WTC11 (cell line): ENCODE data around the gene KLHL29. TPM values are rescaled to one million over a fixed set of nuclear protein-coding genes. Genes with fewer than 3 reads are reported as not detected.

Experiments
- ATAC-seq: fragments of 200-7000 bp; cut with Tn5 transposase; 2 replicates; pipeline ENCODE4 v1.10.0; 2021; ENCODE audit warnings: mild to moderate bottlenecking, moderate library complexity
- CTCF ChIA-PET: fragments of 300-600 bp; sonication (Branson Sonifier 250); formaldehyde crosslinking; loops from one replicate; lab custom pipeline; 2021; ENCODE audit warnings: antibody characterized with exemption; lab: Charles Lee
- POLR2A ChIA-PET: fragments of 350-600 bp; sonication (Branson Sonifier 250); formaldehyde crosslinking; loops from one replicate; lab custom pipeline; 2021; ENCODE audit warnings: antibody characterized with exemption; lab: Charles Lee
- DNase-seq: peaks from one replicate; pipeline ENCODE4 v3.0.0; 2021; ENCODE audit warnings: low spot score
- H3K27ac Mint-ChIP-seq: 2 replicates; pipeline ENCODE4 v1.8.0; 2021; ENCODE audit warnings: mixed read lengths
- H3K27me3 Mint-ChIP-seq: 2 replicates; pipeline ENCODE4 v1.8.0; 2021; ENCODE audit warnings: low read depth, mild to moderate bottlenecking, moderate library complexity, mixed read lengths
- H3K36me3 Mint-ChIP-seq: 2 replicates; pipeline ENCODE4 v1.8.0; 2021; ENCODE audit warnings: mixed read lengths
- H3K4me1 Mint-ChIP-seq: 2 replicates; pipeline ENCODE4 v1.8.0; 2022; ENCODE audit warnings: mixed read lengths
- H3K4me3 Mint-ChIP-seq: 2 replicates; pipeline ENCODE4 v1.8.0; 2021; ENCODE audit warnings: mild to moderate bottlenecking, moderate library complexity, mixed read lengths
- H3K9me3 Mint-ChIP-seq: 2 replicates; pipeline ENCODE4 v1.8.0; 2021; ENCODE audit warnings: mixed read lengths
- CDX4 ChIP-seq: fragments of 250-450 bp; sonication (Bioruptor Pico); IDR thresholded peaks from 2 replicates; pipeline ENCODE4 v1.9.0; 2021; ENCODE audit warnings: moderate library complexity, mild to moderate bottlenecking, inconsistent platforms, borderline replicate concordance
- MAX ChIP-seq: sonication (generic); formaldehyde crosslinking; IDR thresholded peaks from 2 replicates; pipeline ENCODE4 v1.8.0; 2022; ENCODE audit warnings: mild to moderate bottlenecking, missing genetic modification reagents
- NFATC4 ChIP-seq: fragments of 250-450 bp; sonication (Bioruptor Pico); IDR thresholded peaks from 2 replicates; pipeline ENCODE4 v1.9.0; 2021; ENCODE audit warnings: mild to moderate bottlenecking
- SMAD3 ChIP-seq: sonication (generic); formaldehyde crosslinking; IDR thresholded peaks from 2 replicates; pipeline ENCODE4 v1.8.0; 2022; ENCODE audit warnings: missing genetic modification reagents, mild to moderate bottlenecking, borderline replicate concordance
- STAT6 ChIP-seq: sonication (generic); formaldehyde crosslinking; conservative IDR thresholded peaks from 2 replicates; pipeline ENCODE4 v1.8.1; 2023; ENCODE audit warnings: mild to moderate bottlenecking, low read depth, missing genetic modification reagents, moderate library complexity
- ZNF121 ChIP-seq: sonication (generic); formaldehyde crosslinking; IDR thresholded peaks from 2 replicates; pipeline ENCODE4 v1.8.0; 2023; ENCODE audit warnings: missing genetic modification reagents
- ZNF396 ChIP-seq: fragments of 250-450 bp; sonication (Bioruptor Pico); IDR thresholded peaks from 2 replicates; pipeline ENCODE4 v1.8.0; 2021; ENCODE audit warnings: mild to moderate bottlenecking, moderate library complexity, borderline replicate concordance
- ZNF532 ChIP-seq: fragments of 250-450 bp; sonication (Bioruptor Pico); IDR thresholded peaks from 2 replicates; pipeline ENCODE4 v1.9.0; 2021; ENCODE audit warnings: mild to moderate bottlenecking, borderline replicate concordance
- total RNA-seq: library from RNA; stranded (reverse); gene quantifications from 3 replicates; pipeline ENCODE4 v1.2.3, GENCODE V29; 2021
- TF ChIP-seq, protein P1 (sequence below): sonication (generic); formaldehyde crosslinking; IDR thresholded peaks from 2 replicates; pipeline ENCODE4 v1.8.0; 2022; ENCODE audit warnings: mild to moderate bottlenecking, missing genetic modification reagents
- TF ChIP-seq, protein P2 (sequence below): sonication (generic); formaldehyde crosslinking; IDR thresholded peaks from 2 replicates; pipeline ENCODE4 v1.8.1; 2022; ENCODE audit warnings: low read depth, missing genetic modification reagents, borderline replicate concordance
- TF ChIP-seq, protein P3 (sequence below): fragments of 250-450 bp; sonication (Bioruptor Pico); IDR thresholded peaks from 2 replicates; pipeline ENCODE4 v1.8.0; 2021; ENCODE audit warnings: mild to moderate bottlenecking

KLHL29 gene
- total RNA-seq, 1 experiment from 2014 or later = 7.1 TPM

DNA sequence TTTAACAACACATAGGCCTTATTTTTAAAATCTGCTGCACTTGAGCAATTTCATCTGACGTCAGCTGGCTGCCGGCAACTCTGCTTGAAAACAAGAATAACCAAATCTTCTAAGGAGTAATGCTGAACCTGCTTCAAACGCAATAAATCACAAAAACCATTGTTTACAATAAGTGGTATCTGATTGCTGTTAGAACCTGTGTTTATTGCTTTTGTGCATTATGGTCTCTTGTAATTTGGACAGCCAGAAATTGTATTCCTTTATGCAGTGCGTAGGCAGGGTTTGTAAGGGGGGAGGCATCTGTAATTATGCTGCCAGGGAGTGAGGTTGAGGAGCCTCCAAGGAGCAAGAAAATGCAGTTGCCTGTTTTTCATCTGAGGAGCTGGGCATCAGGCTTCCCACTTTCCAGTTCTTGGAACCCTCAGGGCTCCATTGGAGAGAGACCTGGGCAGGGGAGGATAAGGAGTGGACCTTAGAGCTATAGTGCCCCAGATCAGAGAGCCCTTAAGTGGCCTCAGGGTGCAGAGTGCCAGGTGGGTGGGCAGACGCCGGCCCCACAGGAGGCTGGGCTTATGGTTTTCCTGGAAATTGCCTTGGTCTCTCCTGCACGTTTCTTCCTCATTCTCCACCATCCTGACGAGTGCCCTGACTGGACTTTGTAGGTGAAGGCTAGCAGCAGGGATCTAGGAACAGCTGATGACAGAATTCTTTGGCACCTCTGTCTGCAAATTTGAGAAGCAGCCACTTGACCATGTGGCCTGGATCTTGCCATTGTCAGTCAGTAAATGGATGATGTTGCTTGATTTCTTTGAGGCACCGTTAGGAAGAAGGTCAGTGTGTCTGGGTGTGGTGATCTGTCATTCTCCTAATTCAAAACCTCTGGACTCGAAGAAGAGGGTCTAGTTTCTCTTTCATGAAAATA is 129.2 kb downstream of the KLHL29 start:
- ChIA-PET POLR2A (no interaction called here), CTCF (no interaction called here)
- ATAC-seq = no peak
- no peaks in the 10 kb centered on the region for H3K36me3 Mint-ChIP-seq
- H3K4me3 Mint-ChIP-seq = no peak overlapping the region
- no peak overlapping the region for H3K27ac Mint-ChIP-seq
- DNase-seq = no peak
- no peak for TF ChIP-seq SMAD3 (CRISPR knock-in tag)
- no peak for TF ChIP-seq STAT6 (CRISPR knock-in tag)
- TF ChIP-seq CDX4 (CRISPR knock-in tag) = no peak
- no peak for TF ChIP-seq ZNF532 (CRISPR knock-in tag)
- TF ChIP-seq MAX (CRISPR knock-in tag) = no peak
- TF ChIP-seq, protein P1, sequence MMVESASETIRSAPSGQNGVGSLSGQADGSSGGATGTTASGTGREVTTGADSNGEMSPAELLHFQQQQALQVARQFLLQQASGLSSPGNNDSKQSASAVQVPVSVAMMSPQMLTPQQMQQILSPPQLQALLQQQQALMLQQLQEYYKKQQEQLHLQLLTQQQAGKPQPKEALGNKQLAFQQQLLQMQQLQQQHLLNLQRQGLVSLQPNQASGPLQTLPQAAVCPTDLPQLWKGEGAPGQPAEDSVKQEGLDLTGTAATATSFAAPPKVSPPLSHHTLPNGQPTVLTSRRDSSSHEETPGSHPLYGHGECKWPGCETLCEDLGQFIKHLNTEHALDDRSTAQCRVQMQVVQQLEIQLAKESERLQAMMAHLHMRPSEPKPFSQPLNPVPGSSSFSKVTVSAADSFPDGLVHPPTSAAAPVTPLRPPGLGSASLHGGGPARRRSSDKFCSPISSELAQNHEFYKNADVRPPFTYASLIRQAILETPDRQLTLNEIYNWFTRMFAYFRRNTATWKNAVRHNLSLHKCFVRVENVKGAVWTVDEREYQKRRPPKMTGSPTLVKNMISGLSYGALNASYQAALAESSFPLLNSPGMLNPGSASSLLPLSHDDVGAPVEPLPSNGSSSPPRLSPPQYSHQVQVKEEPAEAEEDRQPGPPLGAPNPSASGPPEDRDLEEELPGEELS (CRISPR knock-in tag) = no peak
- no peaks in the 10 kb centered on the region; the same call in 1 of the 2 replicates for H3K27me3 Mint-ChIP-seq
- H3K4me1 Mint-ChIP-seq = no peaks in the 10 kb centered on the region
- no peaks in the 10 kb centered on the region for H3K9me3 Mint-ChIP-seq

DNA sequence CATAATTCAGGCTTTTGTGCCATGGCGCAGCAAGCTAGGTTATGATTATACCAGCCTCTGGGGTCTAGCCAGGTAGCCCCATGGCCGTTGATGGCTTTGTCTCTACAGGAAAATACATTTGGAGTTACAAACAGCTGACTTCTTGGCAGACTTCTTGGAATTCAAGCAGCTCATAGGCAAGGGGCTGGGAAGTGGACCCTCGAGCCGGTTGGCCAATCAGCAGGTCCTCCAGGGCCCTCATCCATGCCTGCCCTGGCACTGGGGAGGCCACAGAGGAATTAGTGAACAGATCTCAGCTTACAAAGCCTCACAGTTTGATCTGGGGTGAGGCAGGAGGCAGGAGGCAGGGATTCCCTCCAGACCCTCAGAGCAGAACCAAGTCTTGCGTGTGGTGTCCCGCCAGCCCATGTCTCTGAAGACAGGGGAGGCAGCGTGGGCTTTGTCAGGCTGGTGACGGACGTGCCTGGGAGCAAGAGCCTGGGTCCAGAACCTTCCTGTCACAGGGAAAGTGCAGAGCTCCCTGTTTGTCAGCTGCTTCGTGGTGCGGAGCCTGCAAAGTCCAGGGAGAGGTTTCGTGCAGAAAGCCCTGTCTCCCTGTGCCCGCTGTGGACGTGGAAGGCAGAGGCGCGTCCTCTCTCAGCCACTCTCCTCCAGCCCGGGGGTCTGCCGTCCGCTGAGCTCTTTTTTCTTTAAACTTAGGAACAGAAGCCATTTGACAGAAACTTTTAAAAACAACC is 131.7 kb downstream of the KLHL29 start:
- no peak overlapping the region for H3K27ac Mint-ChIP-seq
- no peaks in the 10 kb centered on the region for H3K36me3 Mint-ChIP-seq
- ChIA-PET CTCF (no interaction called here), POLR2A (no interaction called here)
- peaks cover 17% of the 10 kb centered on the region for H3K4me1 Mint-ChIP-seq
- no peak overlapping the region for H3K4me3 Mint-ChIP-seq
- no peaks in the 10 kb centered on the region; the same call in 1 of the 2 replicates for H3K27me3 Mint-ChIP-seq
- no peak for DNase-seq
- no peak for ATAC-seq
- no peaks in the 10 kb centered on the region for H3K9me3 Mint-ChIP-seq
- TF ChIP-seq ZNF532 (CRISPR knock-in tag) = no peak
- no peak for TF ChIP-seq ZNF121 (CRISPR knock-in tag)
- TF ChIP-seq, protein P2, sequence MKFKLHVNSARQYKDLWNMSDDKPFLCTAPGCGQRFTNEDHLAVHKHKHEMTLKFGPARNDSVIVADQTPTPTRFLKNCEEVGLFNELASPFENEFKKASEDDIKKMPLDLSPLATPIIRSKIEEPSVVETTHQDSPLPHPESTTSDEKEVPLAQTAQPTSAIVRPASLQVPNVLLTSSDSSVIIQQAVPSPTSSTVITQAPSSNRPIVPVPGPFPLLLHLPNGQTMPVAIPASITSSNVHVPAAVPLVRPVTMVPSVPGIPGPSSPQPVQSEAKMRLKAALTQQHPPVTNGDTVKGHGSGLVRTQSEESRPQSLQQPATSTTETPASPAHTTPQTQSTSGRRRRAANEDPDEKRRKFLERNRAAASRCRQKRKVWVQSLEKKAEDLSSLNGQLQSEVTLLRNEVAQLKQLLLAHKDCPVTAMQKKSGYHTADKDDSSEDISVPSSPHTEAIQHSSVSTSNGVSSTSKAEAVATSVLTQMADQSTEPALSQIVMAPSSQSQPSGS (CRISPR knock-in tag) = no peak
- TF ChIP-seq MAX (CRISPR knock-in tag) = no peak
- no peak for TF ChIP-seq ZNF396
- TF ChIP-seq NFATC4 (CRISPR knock-in tag) = no peak
- TF ChIP-seq SMAD3 (CRISPR knock-in tag) = no peak
- TF ChIP-seq, protein P3, sequence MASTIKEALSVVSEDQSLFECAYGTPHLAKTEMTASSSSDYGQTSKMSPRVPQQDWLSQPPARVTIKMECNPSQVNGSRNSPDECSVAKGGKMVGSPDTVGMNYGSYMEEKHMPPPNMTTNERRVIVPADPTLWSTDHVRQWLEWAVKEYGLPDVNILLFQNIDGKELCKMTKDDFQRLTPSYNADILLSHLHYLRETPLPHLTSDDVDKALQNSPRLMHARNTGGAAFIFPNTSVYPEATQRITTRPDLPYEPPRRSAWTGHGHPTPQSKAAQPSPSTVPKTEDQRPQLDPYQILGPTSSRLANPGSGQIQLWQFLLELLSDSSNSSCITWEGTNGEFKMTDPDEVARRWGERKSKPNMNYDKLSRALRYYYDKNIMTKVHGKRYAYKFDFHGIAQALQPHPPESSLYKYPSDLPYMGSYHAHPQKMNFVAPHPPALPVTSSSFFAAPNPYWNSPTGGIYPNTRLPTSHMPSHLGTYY (CRISPR knock-in tag) = no peak
